Astrocyte of the cerebellum (primary cell): ENCODE results near the gene SWT1.

Experiments used
- DNase-seq: peaks from one replicate; pipeline ENCODE4 v3.0.0-alpha.2; 2011; ENCODE audit warnings: low read depth
- H3K4me3 ChIP-seq: 2 replicates; pipeline ENCODE4 v1.5.1; 2011; ENCODE audit warnings: mild to moderate bottlenecking, low read depth, low read length, moderate library complexity
- CTCF ChIP-seq: IDR thresholded peaks from 2 replicates; pipeline ENCODE4 v1.5.1; 2012; ENCODE audit warnings: low read length, low read depth, moderate library complexity, mild to moderate bottlenecking; ENCODE audit errors: missing control alignments
- in situ Hi-C: cut with HindIII; loops from 2 replicates; pipeline ENCODE4 v1.10.0; 2017; ENCODE audit warnings: low sequenced_read_pairs

Gene SWT1

GRCh38 chr1:185315445-185316071 lies 158.6 kb downstream of the SWT1 start:
- TF ChIP-seq CTCF = no peak

GRCh38 chr1:185316163-185317033 lies 159.4 kb downstream of the SWT1 start:
- peak; percentile 23 for TF ChIP-seq CTCF
- peak; percentile 77 for DNase-seq
- in situ Hi-C loops = no loop called here
- H3K4me3 ChIP-seq = peak overlapping the region; percentile 95

More at GRCh38 chr1:185315445-185316071, 158.6 kb downstream of the SWT1 start:
- H3K4me3 ChIP-seq = peak overlapping the region; percentile 95
- in situ Hi-C loops = no loop called here
- no peak for DNase-seq

- peak within 1 kb of the TSS; percentile 95 for H3K4me3 ChIP-seq
- peak; percentile 76 for DNase-seq
- in situ Hi-C loops = no loop called here
- peak; percentile 8 for TF ChIP-seq CTCF
Measured at GRCh38 chr1:185317034-185317885, 160.3 kb downstream of the SWT1 start, which contains the start of gene IVNS1ABP. Gene IVNS1ABP, minus strand, starts transcription at chr1:185317243. Its CDS starts 7,750 bp downstream, at chr1:185309493.

GRCh38 chr1:185317886-185318310 lies 160.9 kb downstream of the SWT1 start:
- in situ Hi-C loops = no loop called here
- TF ChIP-seq CTCF = no peak
- no peak for DNase-seq
- H3K4me3 ChIP-seq = peak overlapping the region; percentile 95

GRCh38 chr1:185318431-185319138 lies 161.6 kb downstream of the SWT1 start:
- no peak for DNase-seq
- H3K4me3 ChIP-seq = no peak overlapping the region
- in situ Hi-C loops = no loop called here
- no peak for TF ChIP-seq CTCF
